ENCODE results near the gene MISP.

DNA sequence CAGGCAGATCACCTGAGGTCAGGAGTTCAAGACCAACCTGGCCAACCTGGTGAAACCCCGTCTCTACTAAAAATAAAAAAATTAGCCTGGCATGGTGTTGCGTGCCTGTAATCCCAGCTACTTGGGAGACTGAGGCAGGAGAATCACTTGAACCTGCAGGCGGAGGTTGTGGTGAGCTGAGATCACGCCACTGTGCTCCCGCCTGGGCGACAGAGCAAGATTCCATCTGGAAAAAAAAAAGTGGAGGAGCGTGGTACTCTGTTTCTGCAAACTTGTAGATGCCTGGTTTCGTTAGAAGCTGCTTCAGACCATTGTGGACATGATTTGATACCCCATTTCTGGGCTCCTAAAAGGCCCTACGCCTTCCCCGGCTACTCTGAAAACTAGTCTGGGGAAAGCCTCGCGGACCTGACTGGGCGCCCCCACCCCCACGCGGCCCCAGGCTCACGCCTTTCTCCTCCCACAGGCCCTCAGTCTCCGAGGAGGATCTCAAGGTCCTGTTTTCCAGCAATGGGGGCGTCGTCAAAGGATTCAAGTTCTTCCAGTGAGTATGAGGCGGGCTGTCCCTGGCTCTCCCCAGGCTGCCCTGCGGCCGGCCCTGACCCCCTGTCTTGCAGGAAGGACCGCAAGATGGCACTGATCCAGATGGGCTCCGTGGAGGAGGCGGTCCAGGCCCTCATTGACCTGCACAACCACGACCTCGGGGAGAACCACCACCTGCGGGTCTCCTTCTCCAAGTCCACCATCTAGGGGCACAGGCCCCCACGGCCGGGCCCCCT, 59.4 kb downstream of the MISP start:
- TF ChIP-seq YY1 (IDR thresholded peaks at IDR 0.05; ENCODE audit: low read depth): no peak
- TF ChIP-seq, protein P1, sequence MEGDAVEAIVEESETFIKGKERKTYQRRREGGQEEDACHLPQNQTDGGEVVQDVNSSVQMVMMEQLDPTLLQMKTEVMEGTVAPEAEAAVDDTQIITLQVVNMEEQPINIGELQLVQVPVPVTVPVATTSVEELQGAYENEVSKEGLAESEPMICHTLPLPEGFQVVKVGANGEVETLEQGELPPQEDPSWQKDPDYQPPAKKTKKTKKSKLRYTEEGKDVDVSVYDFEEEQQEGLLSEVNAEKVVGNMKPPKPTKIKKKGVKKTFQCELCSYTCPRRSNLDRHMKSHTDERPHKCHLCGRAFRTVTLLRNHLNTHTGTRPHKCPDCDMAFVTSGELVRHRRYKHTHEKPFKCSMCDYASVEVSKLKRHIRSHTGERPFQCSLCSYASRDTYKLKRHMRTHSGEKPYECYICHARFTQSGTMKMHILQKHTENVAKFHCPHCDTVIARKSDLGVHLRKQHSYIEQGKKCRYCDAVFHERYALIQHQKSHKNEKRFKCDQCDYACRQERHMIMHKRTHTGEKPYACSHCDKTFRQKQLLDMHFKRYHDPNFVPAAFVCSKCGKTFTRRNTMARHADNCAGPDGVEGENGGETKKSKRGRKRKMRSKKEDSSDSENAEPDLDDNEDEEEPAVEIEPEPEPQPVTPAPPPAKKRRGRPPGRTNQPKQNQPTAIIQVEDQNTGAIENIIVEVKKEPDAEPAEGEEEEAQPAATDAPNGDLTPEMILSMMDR (IDR thresholded peaks at IDR 0.05): no peak
- no peak for TF ChIP-seq RAD21 (IDR thresholded peaks at IDR 0.05; ENCODE audit: low read length)
- no peak for TF ChIP-seq EZH2phosphoT487 (IDR thresholded peaks at IDR 0.05; ENCODE audit: borderline replicate concordance, low read depth)

Data from SK-N-SH (cell line).